H9 (cell line): Measurements from ENCODE around the gene CEMIP2. TPM values are rescaled to one million over a fixed set of nuclear protein-coding genes. Genes with fewer than 3 reads are reported as not detected.

ENCODE experiments used
- DNase-seq: peaks from one replicate; pipeline ENCODE4 v3.0.0-alpha.2; 2017
- H2AFZ ChIP-seq: one replicate; pipeline ENCODE4 v1.6.1; 2013; ENCODE audit warnings: mild to moderate bottlenecking, low read length, control low read depth, moderate library complexity
- H2AK5ac ChIP-seq: 2 replicates; pipeline ENCODE4 v1.6.1; 2013; ENCODE audit warnings: low read length, control low read depth, mixed read lengths; ENCODE audit not compliant: insufficient read length
- H2BK120ac ChIP-seq: one replicate; pipeline ENCODE4 v1.6.1; 2013; ENCODE audit warnings: low read depth, mild to moderate bottlenecking, low read length, control low read depth, inconsistent platforms; ENCODE audit not compliant: poor library complexity, severe bottlenecking
- H2BK12ac ChIP-seq: 2 replicates; pipeline ENCODE4 v1.6.1; 2013; ENCODE audit warnings: low read length, control low read depth, mixed read lengths, low read depth; ENCODE audit not compliant: insufficient read length
- H2BK15ac ChIP-seq: 2 replicates; pipeline ENCODE4 v1.6.1; 2013; ENCODE audit warnings: low read depth, low read length, control low read depth
- H2BK20ac ChIP-seq: one replicate; pipeline ENCODE4 v1.6.1; 2013; ENCODE audit warnings: low read depth, mild to moderate bottlenecking, low read length, control low read depth, inconsistent platforms; ENCODE audit not compliant: poor library complexity, severe bottlenecking
- H2BK5ac ChIP-seq: 2 replicates; pipeline ENCODE4 v1.6.1; 2013; ENCODE audit warnings: low read length, control low read depth, mixed read lengths; ENCODE audit not compliant: insufficient read length
- H3K14ac ChIP-seq: 2 replicates; pipeline ENCODE4 v1.6.1; 2013; ENCODE audit warnings: low read length, control low read depth; ENCODE audit not compliant: insufficient read depth
- H3K18ac ChIP-seq: 2 replicates; pipeline ENCODE4 v1.6.1; 2013; ENCODE audit warnings: low read depth, mild to moderate bottlenecking, mixed read lengths, low read length, control low read depth; ENCODE audit not compliant: insufficient read length
- H3K23ac ChIP-seq: 2 replicates; pipeline ENCODE4 v1.6.1; 2013; ENCODE audit warnings: low read length, control low read depth, mixed read lengths, low read depth; ENCODE audit not compliant: insufficient read length
- H3K23me2 ChIP-seq: 2 replicates; pipeline ENCODE4 v1.6.1; 2013; ENCODE audit warnings: low read depth, mild to moderate bottlenecking, mixed read lengths, low read length, control low read depth; ENCODE audit not compliant: insufficient read length, poor library complexity, severe bottlenecking
- H3K27ac ChIP-seq: 2 replicates; pipeline ENCODE4 v1.5.1; 2013; ENCODE audit warnings: low read length, control low read depth, mixed read lengths, low read depth; ENCODE audit not compliant: insufficient read length
- H3K27me3 ChIP-seq: 2 replicates; pipeline ENCODE4 v1.6.1; 2013; ENCODE audit warnings: low read length, control low read depth, inconsistent platforms; ENCODE audit not compliant: insufficient read depth
- H3K4ac ChIP-seq: 2 replicates; pipeline ENCODE4 v1.6.1; 2013; ENCODE audit warnings: low read depth, mild to moderate bottlenecking, control low read depth, inconsistent platforms, low read length, moderate library complexity
- H3K4me1 ChIP-seq: 2 replicates; pipeline ENCODE4 v1.6.1; 2013; ENCODE audit warnings: low read length, control low read depth, inconsistent platforms; ENCODE audit not compliant: insufficient read depth
- H3K4me2 ChIP-seq: 2 replicates; pipeline ENCODE4 v1.6.1; 2013; ENCODE audit warnings: low read length, control low read depth, mixed read lengths; ENCODE audit not compliant: insufficient read length, insufficient read depth
- H3K56ac ChIP-seq: 2 replicates; pipeline ENCODE4 v1.6.1; 2013; ENCODE audit warnings: low read depth, mild to moderate bottlenecking, mixed read lengths, low read length, control low read depth; ENCODE audit not compliant: insufficient read length
- H3K79me1 ChIP-seq: 2 replicates; pipeline ENCODE4 v1.6.1; 2013; ENCODE audit warnings: low read depth, mild to moderate bottlenecking, moderate library complexity, low read length, control low read depth, inconsistent platforms; ENCODE audit not compliant: insufficient read depth, poor library complexity, severe bottlenecking
- H3K79me2 ChIP-seq: 2 replicates; pipeline ENCODE4 v1.6.1; 2013; ENCODE audit warnings: low read length, control low read depth, inconsistent platforms; ENCODE audit not compliant: insufficient read depth
- H3K9ac ChIP-seq: 2 replicates; pipeline ENCODE4 v1.6.1; 2013; ENCODE audit warnings: low read length, control low read depth, mixed read lengths; ENCODE audit not compliant: insufficient read length; ENCODE audit errors: extremely low read depth
- H3K9me3 ChIP-seq: one replicate; pipeline ENCODE4 v1.6.1; 2013; ENCODE audit warnings: low read depth, low read length, inconsistent platforms; ENCODE audit not compliant: control insufficient read depth
- H3T11ph ChIP-seq: one replicate; pipeline ENCODE4 v1.6.1; 2013; ENCODE audit warnings: mild to moderate bottlenecking, low read length, control low read depth, inconsistent platforms
- H4K20me1 ChIP-seq: one replicate; pipeline ENCODE4 v1.6.1; 2013; ENCODE audit not compliant: control insufficient read depth, insufficient read length, insufficient read depth
- H4K5ac ChIP-seq: 2 replicates; pipeline ENCODE4 v1.6.1; 2013; ENCODE audit warnings: low read depth, mild to moderate bottlenecking, mixed read lengths, low read length, control low read depth; ENCODE audit not compliant: insufficient read length
- H4K8ac ChIP-seq: replicated peaks from 2 replicates; pipeline ENCODE4 v1.6.1; 2013; ENCODE audit warnings: low read length, control low read depth, mixed read lengths, low read depth; ENCODE audit not compliant: insufficient read length
- H4K91ac ChIP-seq: 2 replicates; pipeline ENCODE4 v1.6.1; 2013; ENCODE audit warnings: low read depth, mild to moderate bottlenecking, moderate library complexity, mixed read lengths, low read length, control low read depth; ENCODE audit not compliant: insufficient read length
- H3K27ac Mint-ChIP-seq, 3 experiments: 2 replicates in 2 of 3; 3 replicates in 1 of 3; pipeline ENCODE4 v1.8.0; 2020 to 2021; ENCODE audit warnings: mixed read lengths in 3 of 3, mild to moderate bottlenecking in 1 of 3, moderate library complexity in 1 of 3
- H3K27me3 Mint-ChIP-seq: 2 replicates; pipeline ENCODE4 v1.8.0; 2021; ENCODE audit warnings: low read depth, mild to moderate bottlenecking, moderate library complexity, mixed read lengths
- H3K36me3 Mint-ChIP-seq, 3 experiments: 2 replicates in 2 of 3; 3 replicates in 1 of 3; pipeline ENCODE4 v1.8.0; 2020 to 2021; ENCODE audit warnings: low read depth in 3 of 3, mixed read lengths in 3 of 3; ENCODE audit not compliant: insufficient read depth in 1 of 3
- H3K4me1 Mint-ChIP-seq, 2 experiments: 2 replicates each; pipeline ENCODE4 v1.8.0; 2020; ENCODE audit warnings: mixed read lengths in 2 of 2
- H3K4me3 Mint-ChIP-seq, 2 experiments: 2 replicates in 1 of 2; 3 replicates in 1 of 2; pipeline ENCODE4 v1.8.0; 2020 to 2021; ENCODE audit warnings: mild to moderate bottlenecking in 2 of 2, mixed read lengths in 2 of 2, moderate library complexity in 1 of 2
- H3K9me3 Mint-ChIP-seq, 2 experiments: 2 replicates in 1 of 2; 3 replicates in 1 of 2; pipeline ENCODE4 v1.8.0; 2020; ENCODE audit warnings: mild to moderate bottlenecking in 2 of 2, mixed read lengths in 2 of 2, moderate library complexity in 1 of 2
- CTCF ChIP-seq: fragments of 200-600 bp; sonication (generic); conservative IDR thresholded peaks from 3 replicates; pipeline ENCODE4 v1.8.0; 2021; ENCODE audit warnings: antibody characterized with exemption, mild to moderate bottlenecking
- whole genome bisulfite sequencing: extraction: QIAGEN DNeasy Blood & Tissue Kit; methylation state at CpG from one replicate; pipeline ENCODE4 v1.1.7; 2013; ENCODE audit warnings: missing lambda C conversion rate, low lambda C conversion rate, mixed read lengths; ENCODE audit not compliant: insufficient read length; ENCODE audit errors: extremely low coverage; 5-methylcytosine and 5-hydroxymethylcytosine counted together
- total RNA-seq: library from RNA; stranded (reverse); gene quantifications from 2 replicates; pipeline ENCODE4 v1.2.1, GENCODE V29; 2021

Gene CEMIP2
- total RNA-seq, 1 experiment from 2014 or later = 77.2 TPM

GRCh38 chr9:71663216-71663615, 105.1 kb downstream of the CEMIP2 start:
- TF ChIP-seq CTCF = no peak
- Mint-ChIP-seq H3K36me3 (no peaks in the 10 kb centered on the region), H3K27ac (peak overlapping the region; percentile 88 to 98 (median 95)), H3K4me3 (peak overlapping the region; percentile 2 to 7; a peak in 1 of 5 replicates), H3K27me3 (no peaks in the 10 kb centered on the region), H3K9me3 (no peaks in the 10 kb centered on the region), H3K4me1 (peaks cover 36 to 40% of the 10 kb centered on the region in 2 experiments)
- Histone ChIP-seq H2AFZ (no peak overlapping the region), H4K8ac (no peak overlapping the region), H3K23me2 (no peaks in the 10 kb centered on the region), H3K79me2 (no peaks in the 10 kb centered on the region), H3K23ac (no peak overlapping the region), H2BK5ac (no peak overlapping the region), H2AK5ac (no peak overlapping the region), H3K27me3 (no peaks in the 10 kb centered on the region), H3K9ac (no peak overlapping the region), H3K18ac (peak overlapping the region; percentile 64), H4K20me1 (no peaks in the 10 kb centered on the region), H2BK120ac (peak overlapping the region; percentile 65), H3K56ac (no peak overlapping the region), H3K4me2 (peak overlapping the region; percentile 22), H2BK12ac (no peak overlapping the region), H3K79me1 (no peaks in the 10 kb centered on the region), H2BK20ac (no peak overlapping the region), H3K14ac (no peak overlapping the region), H3K4ac (no peak overlapping the region), H4K5ac (no peak overlapping the region), H3K27ac (peak overlapping the region; percentile 67), H3T11ph (no peak overlapping the region), H2BK15ac (no peak overlapping the region), H4K91ac (no peak overlapping the region), H3K9me3 (no peaks in the 10 kb centered on the region), H3K4me1 (peaks cover 8% of the 10 kb centered on the region; the same call in 1 of the 2 replicates)
- no peak for DNase-seq
- no CpG with 5 or more reads among the region's 2 CpGs for WGBS
